GM12878 (cell line): Measurements from ENCODE around the gene SCN8A. TPM values are rescaled to one million over a fixed set of nuclear protein-coding genes. Genes with fewer than 3 reads are reported as not detected.
A peak's percentile ranks its signal among the peaks of the same experiment; 100 is the strongest.

Source experiments
- ATAC-seq: fragments of 200-7000 bp; cut with Tn5 transposase; 3 replicates; pipeline ENCODE4 v1.9.1; 2020; ENCODE audit warnings: mild to moderate bottlenecking, moderate library complexity
- BruUV-seq: library from RNA; stranded (reverse); fragments of 400-500 nt; replicated peaks from 2 replicates; lab custom pipeline; 2021; lab: Mats Ljungman, UMichigan
- CTCF ChIA-PET: fragments of 300-600 bp; sonication (Branson Sonifier 250); formaldehyde crosslinking; extraction: SDS; loops from one replicate; lab custom pipeline; 2021; ENCODE audit warnings: inconsistent platforms; lab: Yijun Ruan, JAX
- POLR2A ChIA-PET: fragments of 350-600 bp; formaldehyde crosslinking; extraction: SDS; loops from one replicate; lab custom pipeline; 2021; ENCODE audit warnings: inconsistent platforms; lab: Charles Lee
- RAD21 ChIA-PET: fragments of 300-600 bp; sonication (Branson Sonifier 250); formaldehyde crosslinking; loops from one replicate; lab custom pipeline; 2023; ENCODE audit warnings: antibody characterized with exemption; ENCODE audit not compliant: unreplicated experiment; lab: Charles Lee
- SMC1A ChIA-PET: fragments of 300-600 bp; sonication (Branson Sonifier 250); formaldehyde crosslinking; loops from one replicate; lab custom pipeline; 2023; ENCODE audit not compliant: unreplicated experiment, uncharacterized antibody; lab: Charles Lee
- DNase-seq: peaks from one replicate; pipeline ENCODE4 v3.0.0-alpha.2; 2011; ENCODE audit warnings: low read depth, low spot score
- FAIRE-seq: peaks from 3 replicates; lab custom pipeline; 2011; peaks lifted over from hg19 to GRCh38; lab: Jason Lieb, UNC
- H2AFZ ChIP-seq: 2 replicates; pipeline ENCODE4 v1.6.0; 2011; ENCODE audit warnings: low read depth, low read length, control low read depth; ENCODE audit not compliant: control insufficient read depth
- H3K27ac ChIP-seq: 2 replicates; pipeline ENCODE4 v1.5.1; 2011; ENCODE audit warnings: control low read depth; ENCODE audit not compliant: control insufficient read depth, insufficient read depth
- H3K27me3 ChIP-seq, 2 experiments: replicated peaks in 1 of 2; 2 replicates each; pipeline versions ENCODE4 v1.6.0 to v1.6.1; 2011; ENCODE audit warnings: low read length in 1 of 2; ENCODE audit not compliant: control insufficient read depth in 2 of 2, insufficient read depth in 2 of 2
- H3K36me3 ChIP-seq, 2 experiments: 2 replicates each; pipeline ENCODE4 v1.5.1; 2011; ENCODE audit warnings: low read length in 1 of 2; ENCODE audit not compliant: control insufficient read depth in 2 of 2, insufficient read depth in 2 of 2
- H3K4me1 ChIP-seq: 2 replicates; pipeline ENCODE4 v1.6.1; 2011; ENCODE audit warnings: mild to moderate bottlenecking, low read length, moderate library complexity, mixed read lengths; ENCODE audit not compliant: control insufficient read depth, insufficient read depth
- H3K4me2 ChIP-seq: 2 replicates; pipeline ENCODE4 v1.6.0; 2011; ENCODE audit warnings: control low read depth; ENCODE audit not compliant: control insufficient read depth, insufficient read depth
- H3K4me3 ChIP-seq: fragments of 200-600 bp; sonication (generic); 2 replicates; pipeline ENCODE4 v1.5.1; 2016
- H3K79me2 ChIP-seq: 2 replicates; pipeline ENCODE4 v1.6.0; 2011; ENCODE audit warnings: low read length; ENCODE audit not compliant: control insufficient read depth, insufficient read depth
- H3K9ac ChIP-seq: 2 replicates; pipeline ENCODE4 v1.8.0; 2011; ENCODE audit warnings: low read length, control low read depth, mixed read lengths; ENCODE audit not compliant: control insufficient read depth, insufficient read depth
- H3K9me3 ChIP-seq: replicated peaks from 3 replicates; pipeline ENCODE4 v1.5.1; 2011; ENCODE audit warnings: mild to moderate bottlenecking, low read length; ENCODE audit not compliant: control insufficient read depth, insufficient read depth
- H4K20me1 ChIP-seq: 2 replicates; pipeline ENCODE4 v1.6.0; 2011; ENCODE audit not compliant: control insufficient read depth, insufficient read depth
- ATF2 ChIP-seq: IDR thresholded peaks from 2 replicates; pipeline ENCODE4 v1.6.1; 2012; ENCODE audit warnings: low read length, inconsistent platforms
- BCL11A ChIP-seq: IDR thresholded peaks from 2 replicates; pipeline ENCODE4 v1.6.1; 2011; ENCODE audit warnings: low read depth, low read length
- CHD1 ChIP-seq: IDR thresholded peaks from 2 replicates; pipeline ENCODE4 v1.6.1; 2012; ENCODE audit warnings: low read depth, low read length, improper control_type of control experiment
- ESRRA ChIP-seq: IDR thresholded peaks from 2 replicates; pipeline ENCODE4 v1.6.1; 2012; ENCODE audit warnings: mild to moderate bottlenecking, low read length, improper control_type of control experiment
- FOXK2 ChIP-seq: fragments of 450-650 bp; IDR thresholded peaks from 2 replicates; pipeline ENCODE4 v1.6.1; 2017; ENCODE audit warnings: mild to moderate bottlenecking, moderate library complexity
- KLF5 ChIP-seq: fragments of 450-650 bp; IDR thresholded peaks from 2 replicates; pipeline ENCODE4 v1.6.1; 2014; ENCODE audit warnings: mild to moderate bottlenecking; ENCODE audit not compliant: partially characterized antibody
- NR2C1 ChIP-seq: fragments of 450-650 bp; IDR thresholded peaks from 2 replicates; pipeline ENCODE4 v1.6.1; 2017; ENCODE audit warnings: antibody characterized with exemption, mild to moderate bottlenecking, moderate library complexity
- PAX8 ChIP-seq: fragments of 450-650 bp; IDR thresholded peaks from 2 replicates; pipeline ENCODE4 v1.6.1; 2017; ENCODE audit warnings: mild to moderate bottlenecking, moderate library complexity
- TAF1 ChIP-seq: IDR thresholded peaks from 2 replicates; pipeline ENCODE4 v1.6.1; 2011; ENCODE audit warnings: mild to moderate bottlenecking, low read depth, low read length, borderline replicate concordance
- WGBS: methylation state at CpG from one replicate; pipeline ENCODE4 v1.1.6; 2016; ENCODE audit warnings: low lambda C conversion rate; ENCODE audit not compliant: insufficient replicate concordance, insufficient coverage; ENCODE audit errors: missing lambda C conversion rate; 5-methylcytosine and 5-hydroxymethylcytosine counted together
- in situ Hi-C: fragments of 300-500 bp; cut with MboI; formaldehyde crosslinking; loops from 9 replicates; pipeline ENCODE4 v1.14.3; 2018; ENCODE audit warnings: mixed read lengths
- intact Hi-C: fragments of 100-400 bp; cut with micrococcal nuclease; formaldehyde crosslinking; loops from one replicate; pipeline ENCODE4 v1.14.2; 2022; ENCODE audit not compliant: unreplicated experiment
- polyA plus RNA-seq, 11 experiments: library from polyadenylated mRNA; depleted of rRNA in 4 of 11; unstranded in 6 of 11; stranded (reverse) in 5 of 11; fragments of >200 nt; fragmentation: Nextera tagmentation in 4 of 11; fragmentation: Illumina TruSeq in 1 of 11; extraction: Ambion mirVana in 4 of 11; extraction: Trizol in 1 of 11; gene quantifications; 1 replicate in 1 of 11; 2 replicates in 10 of 11; pipeline versions ENCODE4 v1.2.1 to v1.2.3, GENCODE V29; 2011 to 2016; ENCODE audit warnings: inconsistent platforms in 2 of 11, missing spikeins in 2 of 11, low read depth in 1 of 11
- total RNA-seq, 4 experiments: library from RNA; depleted of rRNA in 3 of 4; stranded (reverse); fragments of >200 nt in 3 of 4; fragmentation: Illumina TruSeq in 1 of 4; extraction: Trizol in 1 of 4; gene quantifications; 2 replicates each; pipeline versions ENCODE4 v1.2.1 to v1.2.3, GENCODE V29; 2013 to 2021
- TF ChIP-seq, protein P1 (sequence below): fragments of 450-650 bp; IDR thresholded peaks from 2 replicates; pipeline ENCODE4 v1.6.1; 2017; ENCODE audit warnings: mild to moderate bottlenecking
- TF ChIP-seq, protein P2 (sequence below): fragments of 450-650 bp; formaldehyde crosslinking; IDR thresholded peaks from 2 replicates; pipeline ENCODE4 v1.4.0; 2020; ENCODE audit warnings: mild to moderate bottlenecking, moderate library complexity

The SCN8A gene
- total and polyA plus RNA-seq, 10 of the 15 experiments (the other 5 are each of a cell fraction or from before 2014, with no cell fraction given), result 0.02 to 0.23 (median 0.06) TPM; not detected in 2

- intact Hi-C loops (no loop called here), in situ Hi-C loops (no loop called here)
- no peaks in the 10 kb centered on the region for H3K79me2 ChIP-seq
- H3K9ac ChIP-seq, result no peak overlapping the region
- no peaks in the 10 kb centered on the region for H4K20me1 ChIP-seq
- no TSS peak for BruUV-seq
- no peak overlapping the region for H3K4me2 ChIP-seq
- no peak overlapping the region for H3K27ac ChIP-seq
- RAD21 ChIA-PET, result no interaction called here
- peaks cover 6% of the 10 kb centered on the region for H3K4me1 ChIP-seq
- WGBS, result 52% methylated on average over 5 of the region's 5 CpGs
- H2AFZ ChIP-seq, result no peak overlapping the region
- no peaks in the 10 kb centered on the region for H3K9me3 ChIP-seq
- CTCF ChIA-PET, result no interaction called here
- H3K4me3 ChIP-seq, result no peak overlapping the region
- FAIRE-seq (no peak), DNase-seq (no peak), ATAC-seq (no peak)
- POLR2A ChIA-PET, result no interaction called here
- H3K36me3 ChIP-seq, result no peaks in the 10 kb centered on the region
- no peak for TF ChIP-seq TAF1
- TF ChIP-seq BCL11A, result no peak
- SMC1A ChIA-PET, result no interaction called here
- peaks cover 4 to 14% of the 10 kb centered on the region in 2 experiments; a peak in 3 of 4 replicates for H3K27me3 ChIP-seq
These were observed 2.0 kb upstream of the SCN8A start for GRCh38 chr12:51589060-51589459.

DNA sequence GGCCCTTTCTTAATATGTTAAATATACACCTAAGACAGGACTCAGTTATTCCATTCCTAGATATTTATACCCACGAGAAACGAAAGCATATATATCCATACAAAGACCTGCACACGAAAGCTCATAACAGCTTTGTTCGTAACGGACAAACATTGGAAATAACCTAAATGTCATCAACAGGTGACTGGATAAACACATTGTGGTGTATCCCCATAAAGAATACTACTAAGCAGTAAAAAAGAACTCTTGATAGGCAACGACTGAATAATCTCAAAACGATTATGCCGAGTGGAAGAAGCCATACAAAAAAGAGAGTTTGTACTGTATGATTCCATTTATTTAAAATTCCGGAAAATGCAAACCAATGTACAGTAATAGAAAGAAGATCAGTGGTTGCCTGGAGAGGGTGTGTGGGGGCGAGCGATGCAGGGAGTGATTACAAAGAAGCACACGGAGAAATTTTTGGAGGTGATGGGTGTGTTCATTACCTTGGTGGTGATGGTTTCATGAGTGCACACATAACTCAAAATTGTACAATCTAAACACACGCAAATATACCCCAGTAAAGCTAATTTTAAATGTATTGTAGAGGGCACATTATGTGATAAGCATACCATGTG, 1.4 kb upstream of the SCN8A start:
- no peak for TF ChIP-seq ATF2
- TF ChIP-seq FOXK2, result no peak
- TF ChIP-seq, protein P1, sequence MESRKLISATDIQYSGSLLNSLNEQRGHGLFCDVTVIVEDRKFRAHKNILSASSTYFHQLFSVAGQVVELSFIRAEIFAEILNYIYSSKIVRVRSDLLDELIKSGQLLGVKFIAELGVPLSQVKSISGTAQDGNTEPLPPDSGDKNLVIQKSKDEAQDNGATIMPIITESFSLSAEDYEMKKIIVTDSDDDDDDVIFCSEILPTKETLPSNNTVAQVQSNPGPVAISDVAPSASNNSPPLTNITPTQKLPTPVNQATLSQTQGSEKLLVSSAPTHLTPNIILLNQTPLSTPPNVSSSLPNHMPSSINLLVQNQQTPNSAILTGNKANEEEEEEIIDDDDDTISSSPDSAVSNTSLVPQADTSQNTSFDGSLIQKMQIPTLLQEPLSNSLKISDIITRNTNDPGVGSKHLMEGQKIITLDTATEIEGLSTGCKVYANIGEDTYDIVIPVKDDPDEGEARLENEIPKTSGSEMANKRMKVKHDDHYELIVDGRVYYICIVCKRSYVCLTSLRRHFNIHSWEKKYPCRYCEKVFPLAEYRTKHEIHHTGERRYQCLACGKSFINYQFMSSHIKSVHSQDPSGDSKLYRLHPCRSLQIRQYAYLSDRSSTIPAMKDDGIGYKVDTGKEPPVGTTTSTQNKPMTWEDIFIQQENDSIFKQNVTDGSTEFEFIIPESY, result no peak
- TF ChIP-seq ESRRA, result no peak
- TF ChIP-seq, protein P2, sequence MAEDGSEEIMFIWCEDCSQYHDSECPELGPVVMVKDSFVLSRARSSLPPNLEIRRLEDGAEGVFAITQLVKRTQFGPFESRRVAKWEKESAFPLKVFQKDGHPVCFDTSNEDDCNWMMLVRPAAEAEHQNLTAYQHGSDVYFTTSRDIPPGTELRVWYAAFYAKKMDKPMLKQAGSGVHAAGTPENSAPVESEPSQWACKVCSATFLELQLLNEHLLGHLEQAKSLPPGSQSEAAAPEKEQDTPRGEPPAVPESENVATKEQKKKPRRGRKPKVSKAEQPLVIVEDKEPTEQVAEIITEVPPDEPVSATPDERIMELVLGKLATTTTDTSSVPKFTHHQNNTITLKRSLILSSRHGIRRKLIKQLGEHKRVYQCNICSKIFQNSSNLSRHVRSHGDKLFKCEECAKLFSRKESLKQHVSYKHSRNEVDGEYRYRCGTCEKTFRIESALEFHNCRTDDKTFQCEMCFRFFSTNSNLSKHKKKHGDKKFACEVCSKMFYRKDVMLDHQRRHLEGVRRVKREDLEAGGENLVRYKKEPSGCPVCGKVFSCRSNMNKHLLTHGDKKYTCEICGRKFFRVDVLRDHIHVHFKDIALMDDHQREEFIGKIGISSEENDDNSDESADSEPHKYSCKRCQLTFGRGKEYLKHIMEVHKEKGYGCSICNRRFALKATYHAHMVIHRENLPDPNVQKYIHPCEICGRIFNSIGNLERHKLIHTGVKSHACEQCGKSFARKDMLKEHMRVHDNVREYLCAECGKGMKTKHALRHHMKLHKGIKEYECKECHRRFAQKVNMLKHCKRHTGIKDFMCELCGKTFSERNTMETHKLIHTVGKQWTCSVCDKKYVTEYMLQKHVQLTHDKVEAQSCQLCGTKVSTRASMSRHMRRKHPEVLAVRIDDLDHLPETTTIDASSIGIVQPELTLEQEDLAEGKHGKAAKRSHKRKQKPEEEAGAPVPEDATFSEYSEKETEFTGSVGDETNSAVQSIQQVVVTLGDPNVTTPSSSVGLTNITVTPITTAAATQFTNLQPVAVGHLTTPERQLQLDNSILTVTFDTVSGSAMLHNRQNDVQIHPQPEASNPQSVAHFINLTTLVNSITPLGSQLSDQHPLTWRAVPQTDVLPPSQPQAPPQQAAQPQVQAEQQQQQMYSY (CRISPR knock-in tag), result no peak
- TF ChIP-seq NR2C1, result no peak
- TF ChIP-seq PAX8, result no peak
- no peak for TF ChIP-seq KLF5
- no peak for TF ChIP-seq CHD1
- Histone ChIP-seq H3K4me2 (peak overlapping the region; percentile 94; the same call in 1 of the 2 replicates), H3K27ac (no peak overlapping the region), H3K4me1 (peaks cover 6% of the 10 kb centered on the region), H3K4me3 (no peak overlapping the region; the same call in 1 of the 2 replicates), H3K9me3 (no peaks in the 10 kb centered on the region), H4K20me1 (no peaks in the 10 kb centered on the region), H3K79me2 (no peaks in the 10 kb centered on the region), H2AFZ (no peak overlapping the region), H3K27me3 (peaks cover 4 to 14% of the 10 kb centered on the region in 2 experiments), H3K9ac (no peak overlapping the region), H3K36me3 (no peaks in the 10 kb centered on the region)
- WGBS, result 67% methylated on average over 13 of the region's 13 CpGs
- intact Hi-C loops, result loop anchor here (5.0 kb wide), 1 partner anchor 167 kb away; the partner anchor contains the start of gene SLC4A8
- ChIA-PET CTCF (no interaction called here), RAD21 (no interaction called here), SMC1A (no interaction called here), POLR2A (no interaction called here)
- ATAC-seq (no peak), DNase-seq (no peak), FAIRE-seq (no peak)
- in situ Hi-C loops, result no loop called here
- BruUV-seq, result no TSS peak
